ENCODE results near the gene TSPAN19.

DNA sequence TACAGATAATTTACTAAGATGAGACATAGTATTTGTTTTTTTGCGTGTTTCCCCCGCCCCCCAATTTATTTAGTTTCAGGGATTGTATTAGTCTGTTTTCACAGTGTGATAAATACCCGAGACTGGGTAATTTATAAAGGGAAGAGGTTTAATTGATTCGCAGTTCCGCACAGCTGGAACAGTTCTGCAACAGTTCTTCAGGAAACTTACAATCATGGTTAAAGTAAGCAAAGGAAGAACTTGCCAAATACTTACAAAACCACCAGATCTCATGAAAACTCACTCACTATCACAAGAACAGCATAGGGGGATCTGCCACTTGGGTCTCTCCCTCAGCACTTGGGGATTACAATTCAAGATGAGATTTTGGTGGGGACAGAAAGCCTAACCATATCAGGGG lies 49.0 kb upstream of the TSPAN19 start:
- no peak for TF ChIP-seq ZNF776 (CRISPR knock-in tag; IDR thresholded peaks at IDR 0.05)
- TF ChIP-seq POLR2AphosphoS5 (IDR thresholded peaks at IDR 0.05; ENCODE audit: low read depth, low read length) = no peak
- TF ChIP-seq, protein P1, sequence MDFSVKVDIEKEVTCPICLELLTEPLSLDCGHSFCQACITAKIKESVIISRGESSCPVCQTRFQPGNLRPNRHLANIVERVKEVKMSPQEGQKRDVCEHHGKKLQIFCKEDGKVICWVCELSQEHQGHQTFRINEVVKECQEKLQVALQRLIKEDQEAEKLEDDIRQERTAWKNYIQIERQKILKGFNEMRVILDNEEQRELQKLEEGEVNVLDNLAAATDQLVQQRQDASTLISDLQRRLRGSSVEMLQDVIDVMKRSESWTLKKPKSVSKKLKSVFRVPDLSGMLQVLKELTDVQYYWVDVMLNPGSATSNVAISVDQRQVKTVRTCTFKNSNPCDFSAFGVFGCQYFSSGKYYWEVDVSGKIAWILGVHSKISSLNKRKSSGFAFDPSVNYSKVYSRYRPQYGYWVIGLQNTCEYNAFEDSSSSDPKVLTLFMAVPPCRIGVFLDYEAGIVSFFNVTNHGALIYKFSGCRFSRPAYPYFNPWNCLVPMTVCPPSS (IDR thresholded peaks at IDR 0.05) = no peak
- no peak for TF ChIP-seq CBX2 (IDR thresholded peaks at IDR 0.05; ENCODE audit: low read depth, low read length)
- no peak for TF ChIP-seq CBX2 (CRISPR knock-in tag; IDR thresholded peaks at IDR 0.05; ENCODE audit: low read depth)
- TF ChIP-seq, protein P2, sequence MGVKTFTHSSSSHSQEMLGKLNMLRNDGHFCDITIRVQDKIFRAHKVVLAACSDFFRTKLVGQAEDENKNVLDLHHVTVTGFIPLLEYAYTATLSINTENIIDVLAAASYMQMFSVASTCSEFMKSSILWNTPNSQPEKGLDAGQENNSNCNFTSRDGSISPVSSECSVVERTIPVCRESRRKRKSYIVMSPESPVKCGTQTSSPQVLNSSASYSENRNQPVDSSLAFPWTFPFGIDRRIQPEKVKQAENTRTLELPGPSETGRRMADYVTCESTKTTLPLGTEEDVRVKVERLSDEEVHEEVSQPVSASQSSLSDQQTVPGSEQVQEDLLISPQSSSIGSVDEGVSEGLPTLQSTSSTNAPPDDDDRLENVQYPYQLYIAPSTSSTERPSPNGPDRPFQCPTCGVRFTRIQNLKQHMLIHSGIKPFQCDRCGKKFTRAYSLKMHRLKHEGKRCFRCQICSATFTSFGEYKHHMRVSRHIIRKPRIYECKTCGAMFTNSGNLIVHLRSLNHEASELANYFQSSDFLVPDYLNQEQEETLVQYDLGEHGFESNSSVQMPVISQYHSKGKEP (CRISPR knock-in tag; IDR thresholded peaks at IDR 0.05) = no peak
